ENCODE measurements around the gene DXO. TPM values are rescaled to one million over a fixed set of nuclear protein-coding genes. Genes with fewer than 3 reads are reported as not detected.
"Not testable (repeated sequence)": the region's sequence is repeated elsewhere in the genome, so short reads cannot be mapped to it uniquely, and the experiment has no call there.

DXO gene
- polyA plus RNA-seq, 2 donors, result 11.8 to 16.5 TPM

DNA sequence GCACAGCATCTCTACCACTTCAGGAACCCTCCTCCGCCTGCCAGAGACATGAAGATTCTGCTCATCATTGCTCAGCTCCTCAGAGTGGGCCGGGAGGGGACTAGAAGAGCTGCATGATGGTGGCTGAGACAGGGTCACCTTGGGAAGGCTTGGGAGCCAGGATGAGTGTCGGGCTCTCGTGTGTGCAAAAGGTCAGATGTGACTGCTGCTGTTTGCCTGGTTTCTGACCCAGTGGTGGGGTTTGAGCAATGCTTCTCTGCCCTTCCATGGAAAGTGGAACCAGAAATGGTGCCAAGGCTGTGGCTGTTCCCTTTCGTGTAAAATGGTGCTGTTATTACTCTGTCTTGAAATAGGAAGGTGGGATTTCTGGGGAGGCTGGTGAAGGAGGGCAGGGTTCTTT, 9.1 kb upstream of the DXO start:
- not testable (repeated sequence) for H3K27ac ChIP-seq (ENCODE audit: low read depth in 2 of 2, low read length in 1 of 2); H3K4me1 ChIP-seq (ENCODE audit: control insufficient read depth in 2 of 2, insufficient read depth in 2 of 2, low read length in 1 of 2); H3K9me3 ChIP-seq (ENCODE audit: control insufficient read depth in 2 of 2, insufficient read depth in 1 of 2, low read depth in 1 of 2, low read length in 1 of 2); H3K27me3 ChIP-seq (ENCODE audit: control insufficient read depth in 1 of 2, insufficient read depth in 2 of 2, low read length in 2 of 2); H3K36me3 ChIP-seq (ENCODE audit: control insufficient read depth in 2 of 2, insufficient read depth in 2 of 2, low read length in 1 of 2); H3K4me3 ChIP-seq (ENCODE audit: low read depth in 1 of 2, low read length in 2 of 2)
- WGBS, 2 donors, result no CpG with 5 or more reads among the region's 5 CpGs

DNA sequence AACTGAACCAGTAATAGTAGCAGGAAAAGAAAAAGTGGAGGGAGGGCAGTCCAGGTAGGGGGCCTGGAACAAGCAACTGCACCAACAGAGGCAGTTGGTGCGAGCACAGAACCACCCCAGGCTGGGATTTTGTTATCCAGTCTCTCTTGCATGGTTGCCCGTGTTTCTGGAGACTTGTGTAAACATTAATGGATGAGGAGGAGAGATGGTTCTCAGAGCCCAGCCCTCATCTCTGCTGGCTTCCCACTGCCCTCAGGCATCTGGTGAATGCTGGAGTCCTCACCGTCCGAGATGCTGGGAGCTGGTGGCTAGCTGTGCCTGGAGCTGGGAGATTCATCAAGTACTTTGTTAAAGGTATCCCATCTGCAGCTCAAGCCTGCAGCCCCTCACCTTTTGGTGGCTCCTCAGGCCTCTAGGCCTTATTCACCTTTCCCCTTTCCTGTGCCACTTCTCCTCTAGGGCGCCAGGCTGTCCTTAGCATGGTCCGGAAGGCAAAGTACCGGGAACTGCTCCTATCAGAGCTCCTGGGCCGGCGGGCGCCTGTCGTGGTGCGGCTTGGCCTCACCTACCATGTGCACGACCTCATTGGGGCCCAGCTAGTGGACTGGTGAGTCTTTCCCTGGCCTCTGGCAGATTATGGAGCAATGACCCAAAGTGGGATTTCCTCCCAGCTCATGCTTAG, 8.4 kb upstream of the DXO start:
- not testable (repeated sequence) for H3K4me3 ChIP-seq (ENCODE audit: low read depth in 1 of 2, low read length in 2 of 2); H3K27ac ChIP-seq (ENCODE audit: low read depth in 2 of 2, low read length in 1 of 2); H3K27me3 ChIP-seq (ENCODE audit: control insufficient read depth in 1 of 2, insufficient read depth in 2 of 2, low read length in 2 of 2); H3K36me3 ChIP-seq (ENCODE audit: control insufficient read depth in 2 of 2, insufficient read depth in 2 of 2, low read length in 1 of 2); H3K9me3 ChIP-seq (ENCODE audit: control insufficient read depth in 2 of 2, insufficient read depth in 1 of 2, low read depth in 1 of 2, low read length in 1 of 2); H3K4me1 ChIP-seq (ENCODE audit: control insufficient read depth in 2 of 2, insufficient read depth in 2 of 2, low read length in 1 of 2)
- 92 to 94% methylated on average over 13 of the region's 13 CpGs for WGBS, 2 donors

DNA sequence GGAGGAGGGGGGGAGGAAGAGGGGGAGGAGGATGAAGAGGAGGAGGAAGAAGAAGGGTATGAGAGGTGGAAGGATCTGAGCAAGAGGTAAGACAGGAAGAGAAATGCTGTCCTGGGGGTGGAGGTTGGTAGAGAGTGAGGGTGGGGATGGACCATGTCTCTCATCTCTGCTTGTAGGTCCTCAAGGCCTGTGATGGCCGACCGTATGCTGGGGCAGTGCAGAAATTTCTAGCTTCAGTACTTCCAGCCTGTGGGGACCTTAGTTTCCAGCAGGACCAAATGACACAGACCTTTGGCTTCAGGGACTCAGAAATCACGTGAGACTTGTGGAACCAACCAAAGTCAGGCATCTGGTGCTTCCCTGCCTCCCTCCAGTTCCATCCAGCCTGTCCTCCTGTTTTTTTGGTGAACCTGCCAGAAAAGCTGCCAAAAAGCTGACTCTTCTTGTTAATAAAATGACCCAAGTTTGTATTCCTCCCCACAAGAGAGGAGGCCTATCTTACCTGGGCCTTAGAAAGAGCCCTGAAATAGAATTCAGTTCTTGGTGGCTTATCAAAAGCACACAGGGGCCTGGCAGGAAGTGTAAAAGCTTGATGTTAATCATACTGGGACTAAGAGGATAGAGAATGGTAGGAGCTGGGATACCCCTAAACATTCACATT, 7.4 kb upstream of the DXO start:
- H3K36me3 ChIP-seq (ENCODE audit: control insufficient read depth in 2 of 2, insufficient read depth in 2 of 2, low read length in 1 of 2), result peaks cover 0 to 7% of the 10 kb centered on the region in 2 donors
- H3K4me1 ChIP-seq (ENCODE audit: control insufficient read depth in 2 of 2, insufficient read depth in 2 of 2, low read length in 1 of 2), result no peaks in the 10 kb centered on the region
- no peak overlapping the region for H3K4me3 ChIP-seq (ENCODE audit: low read depth in 1 of 2, low read length in 2 of 2)
- no peak overlapping the region for H3K27ac ChIP-seq (ENCODE audit: low read depth in 2 of 2, low read length in 1 of 2)
- whole genome bisulfite sequencing, 2 donors, result 90 to 92% methylated on average over 3 of the region's 3 CpGs
- H3K27me3 ChIP-seq (ENCODE audit: control insufficient read depth in 1 of 2, insufficient read depth in 2 of 2, low read length in 2 of 2), result no peaks in the 10 kb centered on the region
- no peaks in the 10 kb centered on the region for H3K9me3 ChIP-seq (ENCODE audit: control insufficient read depth in 2 of 2, insufficient read depth in 1 of 2, low read depth in 1 of 2, low read length in 1 of 2)

DNA sequence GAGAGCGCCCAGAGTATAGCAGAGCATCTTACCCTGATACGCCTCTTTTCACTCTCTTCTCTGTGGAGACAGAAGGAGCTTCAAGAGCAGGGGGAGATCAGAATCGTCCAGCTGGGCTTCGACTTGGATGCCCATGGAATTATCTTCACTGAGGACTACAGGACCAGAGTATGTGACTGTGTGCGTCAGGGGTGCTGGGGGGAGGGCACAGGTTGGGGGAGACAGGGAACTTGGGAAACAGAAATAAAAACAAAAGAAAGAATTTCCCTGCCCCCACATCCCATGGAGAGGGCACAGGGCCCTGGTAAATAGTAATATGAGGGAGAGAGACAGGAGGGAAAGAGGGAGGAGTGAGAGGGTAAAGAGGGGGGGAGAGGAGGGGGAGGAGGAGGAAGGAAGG, 6.9 kb upstream of the DXO start:
- no peaks in the 10 kb centered on the region for H3K4me1 ChIP-seq (ENCODE audit: control insufficient read depth in 2 of 2, insufficient read depth in 2 of 2, low read length in 1 of 2)
- H3K9me3 ChIP-seq (ENCODE audit: control insufficient read depth in 2 of 2, insufficient read depth in 1 of 2, low read depth in 1 of 2, low read length in 1 of 2), result no peaks in the 10 kb centered on the region
- WGBS, 2 donors, result 84 to 92% methylated on average over 5 of the region's 5 CpGs
- H3K4me3 ChIP-seq (ENCODE audit: low read depth in 1 of 2, low read length in 2 of 2), result no peak overlapping the region
- no peaks in the 10 kb centered on the region for H3K27me3 ChIP-seq (ENCODE audit: control insufficient read depth in 1 of 2, insufficient read depth in 2 of 2, low read length in 2 of 2)
- H3K27ac ChIP-seq (ENCODE audit: low read depth in 2 of 2, low read length in 1 of 2), result no peak overlapping the region
- H3K36me3 ChIP-seq (ENCODE audit: control insufficient read depth in 2 of 2, insufficient read depth in 2 of 2, low read length in 1 of 2), result peaks cover 0 to 7% of the 10 kb centered on the region in 2 donors

DNA sequence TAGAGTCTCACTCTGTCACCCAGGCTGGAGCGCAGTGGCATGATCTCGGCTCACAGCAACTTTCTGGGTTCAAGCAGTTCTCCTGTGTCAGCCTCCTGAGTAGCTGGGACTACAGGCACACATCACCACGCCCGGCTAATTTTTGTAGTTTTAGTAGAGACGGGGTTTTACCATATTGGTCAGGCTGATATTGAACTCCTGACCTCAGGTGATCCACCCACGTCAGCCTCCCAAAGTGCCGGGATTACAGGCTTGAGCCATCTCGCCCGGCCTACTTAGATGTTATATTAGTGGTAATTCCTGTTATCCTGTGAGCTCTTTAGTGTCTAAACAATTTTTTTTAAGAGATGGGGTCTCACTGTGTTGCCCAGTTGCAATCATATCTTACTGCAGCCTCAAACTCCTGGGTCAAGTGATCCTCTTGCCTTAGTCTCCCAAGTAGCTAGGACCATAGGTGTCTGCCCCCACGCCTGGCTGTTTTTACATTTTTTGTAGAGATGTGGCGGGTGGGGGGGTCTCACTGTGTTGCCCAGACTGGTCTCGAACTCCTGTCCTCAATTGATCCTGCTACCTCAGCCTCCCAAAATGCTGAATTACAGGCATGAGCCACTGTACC, 6.0 kb upstream of the DXO start:
- Histone ChIP-seq H3K27ac (ENCODE audit: low read depth in 2 of 2, low read length in 1 of 2) (no peak overlapping the region), H3K9me3 (ENCODE audit: control insufficient read depth in 2 of 2, insufficient read depth in 1 of 2, low read depth in 1 of 2, low read length in 1 of 2) (no peaks in the 10 kb centered on the region), H3K36me3 (ENCODE audit: control insufficient read depth in 2 of 2, insufficient read depth in 2 of 2, low read length in 1 of 2) (peaks cover 0 to 7% of the 10 kb centered on the region in 2 donors), H3K4me1 (ENCODE audit: control insufficient read depth in 2 of 2, insufficient read depth in 2 of 2, low read length in 1 of 2) (peaks cover 0 to 1% of the 10 kb centered on the region in 2 donors), H3K27me3 (ENCODE audit: control insufficient read depth in 1 of 2, insufficient read depth in 2 of 2, low read length in 2 of 2) (no peaks in the 10 kb centered on the region), H3K4me3 (ENCODE audit: low read depth in 1 of 2, low read length in 2 of 2) (no peak overlapping the region)
- 95% methylated on average over 12 of the region's 12 CpGs for WGBS, 2 donors

DNA sequence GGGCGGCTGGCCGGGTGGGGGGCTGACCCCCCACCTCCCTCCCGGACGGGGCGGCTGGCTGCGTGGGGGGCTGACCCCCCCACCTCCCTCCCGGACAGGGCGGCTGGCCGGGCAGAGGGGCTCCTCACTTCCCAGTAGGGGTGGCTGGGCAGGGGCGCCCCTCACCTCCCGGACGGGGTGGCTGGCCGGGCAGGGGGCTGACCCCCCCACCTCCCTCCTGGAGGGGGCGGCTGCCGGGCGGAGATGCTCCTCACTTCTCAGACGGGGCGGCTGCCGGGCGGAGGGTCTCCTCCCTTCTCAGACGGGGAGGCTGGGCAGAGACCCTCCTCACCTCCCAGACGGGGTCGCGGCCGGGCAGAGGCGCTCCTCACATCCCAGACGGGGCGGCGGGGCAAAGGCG, 4.1 kb upstream of the DXO start:
- not testable (repeated sequence) for H3K27ac ChIP-seq (ENCODE audit: low read depth in 2 of 2, low read length in 1 of 2); H3K36me3 ChIP-seq (ENCODE audit: control insufficient read depth in 2 of 2, insufficient read depth in 2 of 2, low read length in 1 of 2); H3K4me1 ChIP-seq (ENCODE audit: control insufficient read depth in 2 of 2, insufficient read depth in 2 of 2, low read length in 1 of 2); H3K9me3 ChIP-seq (ENCODE audit: control insufficient read depth in 2 of 2, insufficient read depth in 1 of 2, low read depth in 1 of 2, low read length in 1 of 2); H3K4me3 ChIP-seq (ENCODE audit: low read depth in 1 of 2, low read length in 2 of 2); H3K27me3 ChIP-seq (ENCODE audit: control insufficient read depth in 1 of 2, insufficient read depth in 2 of 2, low read length in 2 of 2)
- WGBS, 2 donors, result 96% methylated on average over 16 to 30 of the region's 30 CpGs

DNA sequence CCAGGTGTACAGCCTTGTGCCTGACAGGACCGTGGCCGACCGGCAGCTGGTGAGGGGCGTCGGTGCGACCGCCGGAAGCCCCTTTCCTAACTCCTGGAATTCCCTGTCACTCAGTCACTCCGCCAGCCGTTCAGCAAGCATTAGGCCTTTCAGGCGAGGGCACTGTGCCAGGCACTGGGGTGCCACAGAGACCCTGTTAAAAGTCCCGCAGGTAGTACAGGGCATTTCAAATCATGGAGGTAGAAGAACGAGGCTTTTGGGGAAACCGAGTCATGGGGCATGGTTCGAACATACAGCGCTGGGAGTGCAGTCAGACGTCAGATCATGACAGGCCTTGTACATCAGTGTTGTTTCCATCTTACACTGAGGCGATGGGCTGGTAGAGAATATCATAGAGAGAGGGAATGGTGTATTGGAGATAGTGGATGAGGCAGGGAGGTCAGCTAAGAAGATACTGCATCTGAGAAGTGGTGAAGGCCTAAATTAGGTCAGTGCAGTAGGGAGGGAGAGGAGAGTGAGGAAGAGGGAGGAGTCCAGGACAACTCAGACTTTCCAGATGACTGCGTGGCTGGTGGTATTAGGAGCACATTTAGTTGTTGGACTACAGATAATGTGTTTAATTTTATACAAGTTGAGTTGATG, 892 bp upstream of the DXO start:
- H3K36me3 ChIP-seq (ENCODE audit: control insufficient read depth in 2 of 2, insufficient read depth in 2 of 2, low read length in 1 of 2), result peaks cover 16 to 26% of the 10 kb centered on the region in 2 donors
- WGBS, 2 donors, result 6% methylated on average over 19 of the region's 19 CpGs
- peaks cover 3 to 13% of the 10 kb centered on the region in 2 donors for H3K4me1 ChIP-seq (ENCODE audit: control insufficient read depth in 2 of 2, insufficient read depth in 2 of 2, low read length in 1 of 2)
- H3K4me3 ChIP-seq (ENCODE audit: low read depth in 1 of 2, low read length in 2 of 2), result peak overlapping the region; percentile 73 to 80
- H3K27ac ChIP-seq (ENCODE audit: low read depth in 2 of 2, low read length in 1 of 2), result peak overlapping the region; percentile 98 to 100
- H3K27me3 ChIP-seq (ENCODE audit: control insufficient read depth in 1 of 2, insufficient read depth in 2 of 2, low read length in 2 of 2), result no peaks in the 10 kb centered on the region
- H3K9me3 ChIP-seq (ENCODE audit: control insufficient read depth in 2 of 2, insufficient read depth in 1 of 2, low read depth in 1 of 2, low read length in 1 of 2), result no peaks in the 10 kb centered on the region

DNA sequence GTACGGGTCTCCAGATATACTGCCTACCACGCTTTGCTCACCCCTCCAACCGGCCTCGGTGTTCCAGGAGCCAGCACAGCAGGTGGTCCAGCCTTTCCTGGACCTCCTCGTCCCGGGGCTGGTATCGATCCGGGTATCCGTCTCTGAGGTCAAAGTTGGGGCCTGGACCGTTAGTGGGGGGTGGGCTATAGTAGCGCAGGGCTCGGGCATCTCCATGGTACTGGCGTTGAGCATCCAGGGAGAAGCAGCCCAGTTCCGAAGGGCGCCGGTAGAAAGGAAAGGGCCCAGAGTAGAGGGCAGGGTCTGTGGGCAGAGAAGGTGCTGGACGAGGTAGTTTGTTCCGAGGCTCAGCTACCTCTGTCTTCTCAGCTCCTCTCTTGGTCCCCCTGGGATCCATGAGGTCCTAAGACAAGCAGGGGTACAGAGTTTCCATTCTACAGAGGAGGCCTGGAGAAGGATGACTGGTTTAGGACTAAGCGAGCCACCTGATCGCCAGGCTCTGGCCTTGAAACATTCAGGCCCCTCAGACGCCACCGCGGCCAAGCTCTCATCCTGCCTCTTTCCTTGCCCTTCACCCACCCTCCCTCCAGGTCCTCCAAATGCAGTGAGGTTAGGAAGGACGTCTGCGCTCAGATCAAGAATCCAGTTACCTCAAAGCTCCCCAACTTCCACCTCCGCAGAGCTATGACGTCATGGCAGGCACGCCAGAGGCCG, 502 bp downstream of the DXO start:
- Histone ChIP-seq H3K36me3 (ENCODE audit: control insufficient read depth in 2 of 2, insufficient read depth in 2 of 2, low read length in 1 of 2) (peaks cover 20 to 38% of the 10 kb centered on the region in 2 donors), H3K4me3 (ENCODE audit: low read depth in 1 of 2, low read length in 2 of 2) (peak overlapping the region; percentile 73 to 80), H3K4me1 (ENCODE audit: control insufficient read depth in 2 of 2, insufficient read depth in 2 of 2, low read length in 1 of 2) (peaks cover 3 to 13% of the 10 kb centered on the region in 2 donors), H3K9me3 (ENCODE audit: control insufficient read depth in 2 of 2, insufficient read depth in 1 of 2, low read depth in 1 of 2, low read length in 1 of 2) (no peaks in the 10 kb centered on the region), H3K27me3 (ENCODE audit: control insufficient read depth in 1 of 2, insufficient read depth in 2 of 2, low read length in 2 of 2) (no peaks in the 10 kb centered on the region), H3K27ac (ENCODE audit: low read depth in 2 of 2, low read length in 1 of 2) (peak overlapping the region; percentile 98 to 100)
- WGBS, 2 donors, result 14 to 18% methylated on average over 29 of the region's 29 CpGs

DNA sequence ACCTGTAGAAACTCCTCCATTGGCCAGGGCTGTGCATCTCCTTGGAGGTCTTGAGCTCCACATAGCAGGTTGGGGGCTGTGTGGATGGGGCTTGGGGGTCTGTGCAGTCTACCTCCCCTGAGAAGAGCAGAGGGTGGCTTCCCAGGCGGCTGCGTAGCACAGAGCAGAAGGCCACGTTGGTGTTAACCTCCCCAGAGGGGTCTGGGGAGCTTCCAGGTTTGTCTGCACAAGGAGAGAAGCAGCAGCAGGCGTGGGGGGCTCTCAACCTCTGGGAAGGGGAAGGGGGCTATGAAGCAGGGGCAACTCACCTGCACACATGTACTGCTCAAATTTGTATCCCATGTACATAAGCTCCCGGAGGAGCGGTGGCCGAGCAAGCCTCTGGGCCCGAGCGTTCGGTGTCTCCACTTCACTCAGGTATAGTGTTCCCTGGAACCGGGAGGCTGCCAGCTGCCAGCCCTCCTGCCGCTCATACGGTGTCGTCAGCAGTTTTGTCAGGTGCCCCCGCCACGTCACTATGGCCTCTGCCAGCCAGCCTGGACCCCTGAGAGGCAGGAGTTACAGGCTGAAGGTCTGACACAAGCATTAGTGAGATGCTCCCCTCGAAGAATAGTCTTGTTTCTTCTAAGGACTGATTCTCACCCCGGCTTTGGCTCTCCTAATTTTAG, 1.2 kb downstream of the DXO start:
- no peaks in the 10 kb centered on the region for H3K9me3 ChIP-seq (ENCODE audit: control insufficient read depth in 2 of 2, insufficient read depth in 1 of 2, low read depth in 1 of 2, low read length in 1 of 2)
- H3K27me3 ChIP-seq (ENCODE audit: control insufficient read depth in 1 of 2, insufficient read depth in 2 of 2, low read length in 2 of 2), result no peaks in the 10 kb centered on the region
- WGBS, 2 donors, result 64 to 65% methylated on average over 18 of the region's 18 CpGs
- peaks cover 21 to 42% of the 10 kb centered on the region in 2 donors for H3K36me3 ChIP-seq (ENCODE audit: control insufficient read depth in 2 of 2, insufficient read depth in 2 of 2, low read length in 1 of 2)
- peak overlapping the region in 1 of 2 donors; percentile 80 for H3K4me3 ChIP-seq (ENCODE audit: low read depth in 1 of 2, low read length in 2 of 2)
- H3K4me1 ChIP-seq (ENCODE audit: control insufficient read depth in 2 of 2, insufficient read depth in 2 of 2, low read length in 1 of 2), result peaks cover 3 to 13% of the 10 kb centered on the region in 2 donors
- peak overlapping the region; percentile 98 to 100 for H3K27ac ChIP-seq (ENCODE audit: low read depth in 2 of 2, low read length in 1 of 2)
